SU-DHL-6 (cell line): ENCODE measurements around the gene RPRML.

Source experiments
- EZH2phosphoT487 ChIP-seq: fragments of 200-600 bp; sonication (generic), shearing (Covaris generic); conservative IDR thresholded peaks from 2 replicates; pipeline ENCODE4 v1.6.1; 2018; ENCODE audit warnings: mild to moderate bottlenecking, antibody characterized with exemption, low read length, moderate library complexity, mixed read lengths
- TF ChIP-seq, protein P1 (sequence below): fragments of 200-600 bp; sonication (generic); IDR thresholded peaks from one replicate; pipeline ENCODE4 v1.5.1; 2017; ENCODE audit warnings: antibody characterized with exemption, mild to moderate bottlenecking, low read length, moderate library complexity; ENCODE audit not compliant: insufficient read depth, poor library complexity, severe bottlenecking

DNA sequence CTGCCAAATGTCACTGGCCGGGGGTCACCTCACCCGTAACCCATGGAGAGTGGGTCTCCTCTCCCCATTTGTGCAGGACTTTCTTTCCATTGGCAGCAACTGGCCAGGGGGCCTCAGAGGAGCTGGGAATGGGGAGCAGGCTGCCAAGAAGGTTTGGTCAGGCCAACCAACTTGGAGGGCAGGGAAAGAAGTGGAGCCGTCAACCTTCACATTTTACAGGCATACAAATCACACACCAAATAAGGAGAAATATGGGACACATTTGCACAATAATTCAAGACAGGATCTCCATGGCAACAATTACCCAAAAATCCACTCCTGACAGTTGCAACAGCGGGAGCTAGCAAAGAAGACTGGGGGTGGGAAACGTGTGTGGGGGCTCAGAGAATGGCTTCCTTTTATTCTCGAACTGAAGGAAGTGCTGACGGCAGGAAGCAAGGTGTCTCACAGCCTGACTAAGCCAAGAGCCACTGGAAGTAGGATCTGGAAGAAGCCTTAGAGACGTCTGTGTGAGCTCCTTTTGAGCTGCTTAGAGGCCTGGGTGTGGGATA lies 20.9 kb downstream of the RPRML start:
- TF ChIP-seq, protein P1, sequence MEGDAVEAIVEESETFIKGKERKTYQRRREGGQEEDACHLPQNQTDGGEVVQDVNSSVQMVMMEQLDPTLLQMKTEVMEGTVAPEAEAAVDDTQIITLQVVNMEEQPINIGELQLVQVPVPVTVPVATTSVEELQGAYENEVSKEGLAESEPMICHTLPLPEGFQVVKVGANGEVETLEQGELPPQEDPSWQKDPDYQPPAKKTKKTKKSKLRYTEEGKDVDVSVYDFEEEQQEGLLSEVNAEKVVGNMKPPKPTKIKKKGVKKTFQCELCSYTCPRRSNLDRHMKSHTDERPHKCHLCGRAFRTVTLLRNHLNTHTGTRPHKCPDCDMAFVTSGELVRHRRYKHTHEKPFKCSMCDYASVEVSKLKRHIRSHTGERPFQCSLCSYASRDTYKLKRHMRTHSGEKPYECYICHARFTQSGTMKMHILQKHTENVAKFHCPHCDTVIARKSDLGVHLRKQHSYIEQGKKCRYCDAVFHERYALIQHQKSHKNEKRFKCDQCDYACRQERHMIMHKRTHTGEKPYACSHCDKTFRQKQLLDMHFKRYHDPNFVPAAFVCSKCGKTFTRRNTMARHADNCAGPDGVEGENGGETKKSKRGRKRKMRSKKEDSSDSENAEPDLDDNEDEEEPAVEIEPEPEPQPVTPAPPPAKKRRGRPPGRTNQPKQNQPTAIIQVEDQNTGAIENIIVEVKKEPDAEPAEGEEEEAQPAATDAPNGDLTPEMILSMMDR: no peak
- TF ChIP-seq EZH2phosphoT487: no peak
